Activated CD4-positive, alpha-beta T cell treated with anti-CD3 and anti-CD28 coated beads, Interleukin-10, Interleukin-2, amounts not matched to agents 100 ng/mL and 50 ng/mL, durations not matched to agents 16 hours and 8 hours (primary cell): Measurements from ENCODE around the gene METAP2.
"Not testable (repeated sequence)": the region's sequence is repeated elsewhere in the genome, so short reads cannot be mapped to it uniquely, and the experiment has no call there.

Experiments
- DNase-seq: peaks from one replicate; pipeline ENCODE4 v3.0.0-alpha.2; 2020

The METAP2 gene

DNA sequence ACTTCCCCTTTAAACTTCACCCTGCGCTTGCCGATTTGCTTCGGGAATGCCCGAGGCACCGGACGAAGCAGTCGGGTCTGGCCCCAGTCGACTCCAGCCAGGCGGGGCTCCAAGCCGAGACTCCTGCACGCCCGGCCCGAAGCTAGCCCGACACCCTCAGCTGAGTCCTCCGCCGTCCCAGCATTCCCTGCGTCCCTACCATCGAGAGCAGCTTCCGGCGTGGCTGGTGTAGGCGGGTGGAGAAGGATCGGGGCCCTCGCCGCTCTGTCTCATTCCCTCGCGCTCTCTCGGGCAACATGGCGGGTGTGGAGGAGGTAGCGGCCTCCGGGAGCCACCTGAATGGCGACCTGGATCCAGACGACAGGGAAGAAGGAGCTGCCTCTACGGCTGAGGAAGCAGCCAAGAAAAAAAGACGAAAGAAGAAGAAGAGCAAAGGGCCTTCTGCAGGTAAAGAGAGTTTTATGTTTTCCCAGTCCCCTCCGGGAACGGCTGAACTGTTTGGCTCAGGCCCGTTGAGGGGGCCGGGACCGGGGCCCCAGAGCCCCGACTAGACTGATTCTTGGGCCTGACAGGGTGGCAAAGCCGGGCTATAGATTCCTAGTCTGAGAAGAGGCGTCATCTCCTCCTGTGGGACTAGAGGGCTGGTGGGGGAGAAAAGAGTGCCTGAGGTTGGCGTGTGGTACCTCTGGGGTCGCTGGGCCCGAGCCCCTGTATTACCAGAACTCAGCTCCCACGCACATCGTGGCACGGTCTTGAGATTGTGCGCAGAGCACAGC lies at the start of gene METAP2:
TSS of gene METAP2 (plus strand) at position 269 of the 776 bp plus-strand sequence. CDS start at position 297, 28 bp downstream.
- peak; percentile 96 for DNase-seq

DNA sequence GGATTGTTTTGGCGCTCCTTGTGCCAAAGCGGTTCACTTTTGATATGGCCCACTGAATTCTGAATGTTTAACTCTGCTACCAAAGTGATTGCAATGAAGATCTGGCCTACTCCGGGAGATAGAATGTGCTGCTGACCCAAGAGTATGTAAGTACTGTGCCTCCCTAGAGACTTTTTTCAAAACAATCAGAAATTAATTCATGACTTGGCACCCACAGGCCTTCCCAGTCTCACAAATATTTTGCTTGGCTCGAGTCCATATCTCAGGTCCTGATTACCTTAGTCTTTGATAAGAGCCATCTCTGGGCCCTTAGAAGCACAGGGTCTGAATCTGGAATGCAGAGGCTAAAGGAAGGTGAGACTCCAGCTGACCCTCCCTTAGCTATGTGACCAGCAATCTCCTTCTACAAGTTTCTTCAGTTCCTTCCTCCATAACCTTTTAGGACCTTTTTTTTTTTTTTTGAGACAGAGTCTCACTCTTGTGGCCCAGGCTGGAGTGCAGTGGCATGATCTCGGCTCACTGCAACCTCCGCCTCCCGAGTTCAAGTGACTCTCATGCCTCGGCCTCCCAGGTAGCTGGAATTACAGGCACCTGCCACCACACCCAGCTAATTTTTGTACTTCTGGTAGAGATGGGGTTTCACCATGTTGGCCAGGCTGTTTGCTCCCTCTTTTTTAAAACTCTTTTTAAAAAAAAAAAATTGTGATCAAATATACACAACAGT lies 49.5 kb upstream of the METAP2 start:
- DNase-seq = no peak

DNA sequence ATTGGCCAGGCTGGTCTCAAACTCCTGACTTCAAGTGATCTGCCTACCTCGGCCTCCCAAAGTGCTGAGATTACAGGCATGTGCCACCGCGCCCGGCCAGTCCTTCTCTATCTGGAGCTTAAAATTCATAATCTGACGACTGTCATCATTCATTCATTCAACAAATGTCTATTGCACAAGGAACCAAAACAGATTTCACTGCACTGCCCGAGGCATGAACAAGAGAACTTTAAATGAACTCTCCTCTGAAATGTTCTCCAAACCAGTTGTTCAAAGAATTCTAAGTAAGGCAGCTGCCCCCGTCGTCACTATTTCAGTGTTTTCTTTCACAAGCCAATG lies 44.8 kb upstream of the METAP2 start:
- no peak for DNase-seq

DNA sequence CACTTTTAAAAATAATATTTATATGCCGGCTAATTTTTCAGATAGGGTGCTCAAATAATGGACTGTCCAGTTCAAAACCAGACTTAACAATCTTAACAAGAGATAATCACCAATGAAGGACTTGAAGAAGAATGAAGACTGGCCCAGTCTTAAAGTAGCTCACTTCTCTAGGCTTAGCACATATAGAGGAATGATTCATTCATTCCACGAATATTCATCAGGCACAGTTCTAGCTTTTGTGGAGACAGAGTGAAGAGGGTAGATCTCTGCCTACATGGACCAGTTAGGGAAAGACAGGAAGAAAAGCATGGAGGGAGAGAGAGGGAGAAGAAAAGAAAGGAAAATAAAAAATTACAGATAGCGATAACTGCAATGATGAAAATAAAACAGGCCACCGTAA lies 42.8 kb upstream of the METAP2 start:
- DNase-seq = no peak

DNA sequence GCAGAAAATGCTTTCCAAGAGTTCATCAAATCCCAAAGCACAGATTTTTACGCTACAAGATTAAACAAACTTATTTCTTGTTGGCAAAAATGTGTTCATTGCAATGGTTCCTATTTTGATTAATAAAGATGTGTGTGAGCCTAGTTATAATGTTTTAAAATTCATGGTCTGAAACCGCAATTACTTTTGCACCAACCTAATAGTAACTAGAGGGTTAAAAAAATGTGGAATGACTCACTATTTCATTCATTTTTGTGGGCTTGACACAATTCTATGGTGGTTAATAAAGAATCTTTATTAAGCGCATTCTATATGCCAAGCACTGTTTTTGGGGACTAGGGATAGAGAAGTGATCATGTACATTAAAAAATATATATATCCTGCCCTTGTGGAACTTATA lies 38.6 kb upstream of the METAP2 start:
- DNase-seq = no peak

DNA sequence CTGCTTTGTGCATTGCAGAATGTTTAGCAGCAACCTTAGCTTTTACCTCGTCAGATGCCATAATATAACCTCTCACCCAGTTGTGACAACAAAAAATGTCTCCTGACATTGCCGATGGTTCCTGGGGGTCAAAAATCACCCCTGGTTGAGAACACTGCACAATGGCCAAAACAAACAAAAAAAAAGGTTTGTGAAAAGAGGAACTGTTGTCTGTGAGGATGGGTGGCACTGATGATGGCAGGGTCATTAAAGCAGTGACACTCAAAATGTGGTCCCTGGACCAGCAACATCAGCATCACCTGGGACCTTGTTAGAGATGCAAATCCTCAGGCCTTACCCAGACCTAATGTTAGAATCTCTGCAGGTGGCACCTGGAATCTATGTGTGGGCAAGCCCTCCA lies 36.4 kb upstream of the METAP2 start:
- DNase-seq = no peak

DNA sequence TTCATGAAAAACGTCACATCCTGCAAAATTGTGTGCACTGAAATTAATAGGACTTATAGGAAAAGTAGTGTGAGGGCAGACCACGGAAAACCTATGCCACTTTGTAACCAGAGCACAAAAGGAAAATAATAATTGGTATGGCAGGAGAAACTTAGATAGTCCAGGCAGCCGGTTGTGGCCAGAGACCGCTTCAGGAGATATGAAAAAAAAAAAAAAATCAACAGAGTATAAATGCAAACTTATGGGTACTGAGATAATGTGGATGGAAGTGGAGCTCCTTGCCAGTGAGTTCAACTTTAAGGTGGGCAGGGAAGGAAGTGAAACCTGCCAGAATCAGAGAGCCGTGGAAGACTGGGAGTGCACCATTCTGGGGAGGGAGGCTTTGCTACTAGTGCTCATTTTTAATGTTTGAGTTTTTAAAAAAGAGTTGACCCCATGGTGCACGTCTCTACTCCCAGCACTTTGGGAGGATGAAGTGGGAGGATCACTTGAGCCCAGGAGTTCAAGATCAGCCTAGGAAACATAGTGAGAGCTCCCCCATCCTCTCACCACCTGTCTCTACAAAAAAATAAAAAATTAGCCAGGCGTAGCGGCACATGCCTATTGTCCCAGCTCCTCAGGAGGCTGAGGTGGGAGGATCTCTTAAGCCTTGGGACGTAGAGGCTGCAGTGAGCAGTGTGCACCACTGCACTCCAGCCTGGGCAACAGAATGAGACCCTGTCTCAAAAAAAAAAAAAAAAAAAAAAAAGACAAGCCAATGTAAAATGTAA lies 34.3 kb upstream of the METAP2 start:
- no peak for DNase-seq

DNA sequence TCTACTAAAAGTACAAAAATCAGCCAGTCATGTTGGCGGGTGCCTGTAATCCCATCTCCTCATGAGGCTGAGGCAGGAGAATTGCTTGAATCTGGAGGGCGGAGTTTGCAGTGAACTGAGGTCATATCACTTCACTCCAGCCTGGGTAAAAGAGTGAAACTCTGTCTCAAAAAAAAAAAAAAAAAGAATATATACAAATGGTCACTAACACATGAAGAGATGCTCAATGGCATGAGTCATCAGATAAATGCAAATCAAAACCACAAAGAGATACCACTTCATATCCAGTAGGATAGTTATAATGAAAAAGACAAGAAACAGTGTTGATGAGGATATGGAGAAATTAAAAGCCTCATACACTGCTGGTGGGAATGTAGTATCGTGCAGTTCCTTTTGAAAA lies 33.6 kb upstream of the METAP2 start:
- no peak for DNase-seq

DNA sequence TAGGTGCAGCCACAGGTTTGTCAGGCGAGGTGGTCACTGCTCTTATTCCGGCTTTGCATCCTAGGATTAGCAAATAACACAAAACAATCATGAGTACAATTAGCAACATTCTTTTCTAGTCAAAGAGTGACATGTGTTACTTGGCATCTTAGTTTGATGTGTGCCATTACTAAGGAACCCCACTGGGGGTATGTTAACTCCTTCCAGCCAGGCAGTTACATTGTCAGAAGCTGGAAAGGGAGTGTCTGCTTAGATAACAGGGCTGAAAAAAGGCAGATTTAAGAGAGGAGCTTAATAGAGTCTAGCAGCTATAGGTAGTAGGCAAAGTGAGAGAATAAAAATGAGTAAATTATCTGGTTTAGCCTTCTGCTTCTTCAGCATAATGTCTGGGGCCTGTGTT lies 30.5 kb upstream of the METAP2 start:
- DNase-seq = no peak

DNA sequence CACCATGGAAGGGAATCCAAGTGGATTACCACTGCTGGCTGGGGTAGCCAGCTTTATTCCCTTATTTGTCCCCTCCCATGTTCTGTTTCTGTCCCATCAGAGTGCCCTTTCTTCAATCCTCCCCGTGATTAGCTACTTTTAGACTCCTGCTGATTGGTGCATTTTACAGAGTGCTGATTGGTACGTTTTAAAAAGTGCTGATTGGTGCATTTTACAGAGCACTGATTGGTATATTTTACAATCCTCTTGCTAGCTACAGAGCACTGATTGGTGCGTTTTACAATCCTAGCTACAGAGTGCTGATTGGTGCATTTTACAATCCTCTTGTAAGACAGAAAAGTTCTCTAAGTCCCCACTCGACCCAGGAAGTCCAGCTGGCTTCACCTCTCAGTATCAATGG lies 28.9 kb upstream of the METAP2 start:
- DNase-seq = not testable (repeated sequence)

DNA sequence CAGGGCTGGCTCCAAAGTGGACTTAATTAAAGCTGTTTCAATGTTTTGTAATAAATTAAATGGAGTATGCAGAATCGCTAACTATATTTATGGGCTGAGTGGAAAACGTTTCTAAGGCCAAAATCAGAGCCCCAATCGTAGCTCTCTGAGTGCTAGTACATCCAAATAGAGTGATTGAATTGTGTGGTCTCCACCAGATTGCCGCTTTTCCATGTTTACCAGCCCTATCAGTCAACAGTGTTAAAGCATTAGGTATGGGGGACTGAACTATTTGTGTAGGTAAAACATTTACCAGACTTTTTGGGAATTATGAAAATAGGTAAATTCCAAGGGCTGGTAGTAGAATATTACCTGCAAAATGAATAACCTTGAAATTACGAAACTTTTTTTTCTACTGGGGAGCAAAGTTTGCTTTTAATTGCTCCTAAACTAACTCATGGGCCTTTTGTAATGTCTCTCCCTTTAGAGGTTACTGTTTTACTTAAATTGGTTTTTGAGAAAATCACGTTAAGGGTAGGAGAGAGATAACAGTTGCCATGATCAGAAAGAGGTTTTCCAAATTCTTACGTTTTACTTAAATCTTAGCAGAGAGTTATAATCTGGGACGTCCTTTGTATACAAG lies 28.0 kb upstream of the METAP2 start:
- no peak for DNase-seq

DNA sequence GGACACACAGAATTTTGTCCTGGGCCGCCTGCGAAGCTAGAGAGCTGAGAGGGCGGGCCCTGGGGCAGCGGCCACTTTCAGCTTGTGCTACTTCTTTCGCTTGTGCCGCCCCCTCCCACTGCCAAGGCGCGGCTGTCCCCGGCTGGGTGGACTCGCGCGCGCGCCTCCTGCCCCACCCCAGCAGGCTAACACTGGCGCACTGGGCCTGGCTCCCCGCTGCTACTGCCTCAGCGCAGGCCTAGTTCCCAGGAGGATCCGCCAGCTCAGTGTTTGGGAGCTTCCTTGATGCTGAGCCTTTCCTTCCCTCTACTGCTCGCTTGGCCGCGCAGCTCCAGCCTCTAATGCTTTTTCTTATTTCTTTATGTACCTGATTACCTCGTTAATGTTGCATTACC lies 27.4 kb upstream of the METAP2 start:
- DNase-seq = no peak

DNA sequence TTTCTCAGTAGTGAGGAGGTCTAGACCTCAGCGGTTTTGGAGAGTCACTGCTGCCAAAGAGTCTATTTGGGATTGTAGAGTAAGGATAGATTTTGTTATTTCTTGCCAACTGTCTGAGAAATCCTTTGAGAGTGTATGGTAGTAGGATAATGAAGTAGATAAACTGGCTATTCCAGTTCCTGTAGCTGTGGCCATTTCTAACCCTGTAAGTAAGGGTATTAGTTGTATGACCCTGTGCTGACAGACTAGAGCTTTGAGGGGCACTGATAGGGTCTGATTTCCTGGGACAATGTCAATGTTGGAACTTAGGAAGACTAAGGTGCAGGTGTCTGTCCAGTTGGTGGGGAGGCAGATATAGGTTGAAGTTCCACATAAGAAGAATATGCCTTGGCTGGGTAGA lies 24.3 kb upstream of the METAP2 start:
- DNase-seq = not testable (repeated sequence)

DNA sequence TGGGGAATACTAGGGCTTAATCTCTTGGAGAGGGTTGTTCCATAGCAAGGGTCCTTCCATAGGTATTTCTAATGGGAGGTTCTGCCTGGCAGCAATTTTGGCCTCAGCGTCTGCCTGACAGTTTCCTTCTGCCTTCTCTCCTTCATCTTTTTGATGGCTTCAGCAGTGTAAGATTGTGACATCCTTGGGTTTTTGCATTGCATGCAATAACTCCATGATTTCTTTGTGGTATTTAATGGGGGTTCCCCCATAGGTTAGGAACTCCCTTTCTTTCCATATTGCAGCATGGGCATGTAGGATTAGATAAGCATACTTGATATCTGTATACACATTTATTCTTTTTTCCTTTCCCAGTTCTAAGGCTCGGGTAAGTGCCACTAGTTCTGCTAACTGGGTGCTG lies 21.5 kb upstream of the METAP2 start:
- DNase-seq = not testable (repeated sequence)

DNA sequence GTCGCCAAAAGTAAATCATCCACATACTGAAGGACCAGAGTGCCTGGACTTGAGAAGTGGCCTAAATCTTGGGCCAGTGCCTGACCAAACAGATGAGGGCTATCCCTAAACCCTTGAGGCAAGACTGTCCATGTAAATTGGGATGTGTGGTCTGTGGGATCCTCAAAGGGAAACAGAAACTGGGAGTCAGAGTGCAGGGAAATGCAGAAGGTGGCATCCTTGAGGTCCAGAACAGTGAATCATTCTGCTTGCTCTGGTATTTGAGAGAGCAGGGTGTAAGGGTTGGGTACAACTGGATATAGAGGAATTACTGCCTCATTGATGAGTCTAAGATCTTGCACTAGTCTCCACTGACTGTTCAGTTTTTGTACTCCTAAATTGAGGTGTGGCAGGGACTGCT lies 20.1 kb upstream of the METAP2 start:
- not testable (repeated sequence) for DNase-seq

DNA sequence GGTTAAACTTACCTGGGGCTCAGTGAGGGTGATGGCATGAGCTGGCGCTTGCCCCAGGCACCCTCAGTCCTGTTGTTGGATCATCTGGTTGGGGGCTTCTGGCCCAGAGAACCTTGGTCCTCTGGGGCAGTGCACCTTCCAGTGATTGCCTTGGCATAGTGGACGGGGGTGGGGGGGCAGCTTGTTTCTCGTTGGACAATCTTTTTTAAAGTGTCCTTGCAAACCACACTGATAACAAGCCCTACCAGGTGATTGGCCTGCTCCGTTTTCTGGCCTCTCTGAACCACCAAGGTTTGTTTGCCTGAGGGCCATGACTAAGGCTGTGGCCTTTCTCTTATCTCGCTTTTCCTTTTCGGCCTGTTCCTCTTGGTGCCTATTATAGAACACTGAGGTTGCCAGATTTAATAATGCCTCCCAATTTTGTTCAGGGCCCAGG lies 19.2 kb upstream of the METAP2 start:
- DNase-seq = not testable (repeated sequence)

DNA sequence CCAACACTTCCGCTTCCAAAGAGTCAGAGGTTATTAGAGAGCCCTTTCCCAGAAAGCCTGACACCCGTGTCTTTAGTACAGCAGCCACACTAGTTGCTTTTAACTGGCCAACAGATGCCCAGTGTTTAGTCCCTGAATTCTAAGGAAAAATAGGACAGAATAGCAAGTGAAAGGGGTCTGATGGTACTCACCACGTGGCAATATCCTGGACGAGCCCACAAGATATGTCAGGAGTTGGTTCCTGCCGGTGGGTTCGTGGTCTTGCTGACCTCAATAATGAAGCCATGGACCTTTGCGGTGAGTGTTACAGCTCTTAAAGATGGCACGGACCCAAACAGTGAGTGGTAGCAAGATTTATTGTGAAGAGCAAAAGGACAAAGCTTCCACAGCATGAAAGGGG lies 16.3 kb upstream of the METAP2 start:
- not testable (repeated sequence) for DNase-seq

DNA sequence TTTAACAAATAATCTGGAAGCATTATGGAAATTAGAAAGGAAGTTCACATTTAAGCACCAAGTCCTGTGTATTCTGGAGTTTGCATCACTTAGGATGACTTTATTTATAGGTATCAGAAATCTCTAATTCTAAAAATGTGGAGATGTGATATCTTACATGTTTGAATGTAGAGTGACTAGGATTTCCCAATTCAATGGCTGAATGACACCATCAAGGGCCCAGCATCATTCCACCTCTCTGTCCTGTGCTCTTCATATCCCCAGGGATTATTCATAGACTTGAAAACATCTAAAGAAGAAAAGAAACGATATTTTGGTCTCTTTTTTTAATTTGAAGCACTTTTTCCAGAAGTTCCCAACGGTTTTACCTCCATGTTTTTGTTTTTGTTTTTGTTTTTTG lies 15.2 kb upstream of the METAP2 start:
- no peak for DNase-seq

DNA sequence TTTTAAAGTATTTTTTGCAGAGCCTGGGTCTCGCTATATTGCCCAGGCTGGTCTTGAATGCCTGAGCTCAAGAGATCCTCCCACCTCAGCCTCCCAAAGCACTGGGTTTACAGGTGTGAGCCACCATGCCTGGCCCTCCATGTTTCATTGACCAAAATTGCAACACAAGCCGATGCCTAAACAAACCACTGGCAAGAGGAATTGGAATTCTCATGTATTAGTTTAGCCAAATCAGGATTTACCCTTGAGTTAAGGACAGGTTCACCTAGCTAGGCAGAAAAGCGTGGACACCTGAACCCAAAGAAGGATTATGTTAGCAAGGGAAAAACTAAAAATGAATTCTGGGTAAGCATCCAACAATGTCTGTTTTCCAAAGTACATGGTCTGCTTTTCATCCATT lies 14.6 kb upstream of the METAP2 start:
- no peak for DNase-seq

DNA sequence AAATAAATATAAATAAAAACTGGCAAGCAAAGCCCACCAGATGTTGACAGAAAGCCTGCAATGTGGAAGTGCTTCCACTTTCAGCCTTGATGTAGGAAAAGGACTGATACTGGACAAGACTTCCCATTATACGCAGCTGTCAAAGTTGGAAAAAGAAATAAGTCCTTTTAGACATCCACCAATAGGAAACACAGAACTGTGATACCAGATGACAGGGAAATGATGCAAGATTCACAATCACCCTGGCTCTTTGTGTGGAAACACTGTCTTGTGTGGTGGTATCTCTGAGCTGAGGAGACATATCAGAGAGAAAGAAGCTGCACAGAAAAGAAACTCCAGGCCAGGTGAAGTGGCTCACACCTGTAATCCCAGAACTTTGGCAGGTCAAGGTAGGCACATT lies 13.8 kb upstream of the METAP2 start:
- DNase-seq = no peak

DNA sequence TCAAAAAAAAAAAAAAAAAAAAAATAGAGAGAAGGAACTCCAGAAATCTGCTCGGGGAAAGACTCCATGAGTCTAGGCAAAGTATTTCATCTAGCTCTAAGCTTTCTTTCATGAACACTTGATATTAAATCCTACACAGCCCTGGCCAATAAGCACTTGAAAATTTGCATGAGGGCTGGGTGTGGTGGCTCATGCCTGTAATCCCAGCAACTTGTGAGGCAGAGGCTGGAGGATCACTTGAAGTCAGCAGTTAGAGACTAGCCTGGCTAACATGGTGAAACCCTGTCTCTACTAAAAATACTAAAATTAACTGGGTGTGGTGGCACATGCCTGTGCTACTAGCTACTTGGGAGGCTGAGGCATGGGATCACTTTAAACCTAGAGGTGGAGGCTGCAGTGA lies 13.1 kb upstream of the METAP2 start:
- no peak for DNase-seq

DNA sequence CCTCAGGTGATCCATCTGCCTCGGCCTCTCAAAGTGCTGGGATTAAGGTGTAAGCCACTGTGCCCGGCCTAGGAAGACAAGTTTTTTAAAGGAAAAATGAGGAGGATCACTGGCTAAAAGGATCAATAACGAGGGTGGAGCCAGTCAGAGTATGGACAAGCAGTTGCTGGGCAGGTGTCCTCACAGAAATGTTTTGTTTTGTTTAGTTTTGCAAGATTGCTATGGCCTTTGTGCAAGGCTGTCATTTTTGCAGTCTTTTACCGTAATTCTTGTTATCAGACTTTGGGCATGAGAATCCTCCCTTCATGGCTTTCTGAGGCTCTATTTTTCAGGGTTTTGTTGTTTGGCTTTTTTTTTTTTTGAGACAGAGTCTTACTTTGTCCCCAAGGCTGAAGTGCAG lies 11.9 kb upstream of the METAP2 start:
- no peak for DNase-seq

DNA sequence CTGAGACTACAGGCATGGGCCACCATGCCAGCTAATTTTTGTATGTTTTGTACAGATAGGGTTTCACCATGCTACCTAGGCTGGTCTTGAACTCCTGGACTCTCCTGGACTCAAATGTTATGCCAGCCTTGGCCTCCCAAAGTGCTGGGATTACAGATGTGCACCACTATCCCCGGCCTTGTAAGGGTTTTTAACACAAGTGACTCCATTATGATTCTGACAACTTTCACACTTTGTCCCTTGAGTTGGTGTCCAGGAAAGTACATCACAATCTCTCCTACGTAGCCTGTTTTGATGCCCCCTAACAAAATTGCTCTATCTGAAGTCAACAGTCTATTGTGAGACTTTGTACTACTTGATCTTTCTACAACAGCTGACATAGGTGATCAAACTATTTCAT lies 11.4 kb upstream of the METAP2 start:
- DNase-seq = no peak
